A673 (cell line): ENCODE data around the gene KCNQ4.

ENCODE experiments used
- CTCF ChIP-seq: fragments of 300-800, 200-600 bp; sonication (generic); conservative IDR thresholded peaks from 2 replicates; pipeline ENCODE4 v1.5.1; 2017; ENCODE audit warnings: low read depth, mild to moderate bottlenecking, antibody characterized with exemption, low read length, moderate library complexity, mixed read lengths
- EZH2 ChIP-seq: fragments of 200-600 bp; sonication (generic); IDR thresholded peaks from 2 replicates; pipeline ENCODE4 v1.6.1; 2017; ENCODE audit warnings: borderline replicate concordance, low read depth, mild to moderate bottlenecking, mixed read lengths, antibody characterized with exemption, low read length; ENCODE audit not compliant: poor library complexity, severe bottlenecking

DNA sequence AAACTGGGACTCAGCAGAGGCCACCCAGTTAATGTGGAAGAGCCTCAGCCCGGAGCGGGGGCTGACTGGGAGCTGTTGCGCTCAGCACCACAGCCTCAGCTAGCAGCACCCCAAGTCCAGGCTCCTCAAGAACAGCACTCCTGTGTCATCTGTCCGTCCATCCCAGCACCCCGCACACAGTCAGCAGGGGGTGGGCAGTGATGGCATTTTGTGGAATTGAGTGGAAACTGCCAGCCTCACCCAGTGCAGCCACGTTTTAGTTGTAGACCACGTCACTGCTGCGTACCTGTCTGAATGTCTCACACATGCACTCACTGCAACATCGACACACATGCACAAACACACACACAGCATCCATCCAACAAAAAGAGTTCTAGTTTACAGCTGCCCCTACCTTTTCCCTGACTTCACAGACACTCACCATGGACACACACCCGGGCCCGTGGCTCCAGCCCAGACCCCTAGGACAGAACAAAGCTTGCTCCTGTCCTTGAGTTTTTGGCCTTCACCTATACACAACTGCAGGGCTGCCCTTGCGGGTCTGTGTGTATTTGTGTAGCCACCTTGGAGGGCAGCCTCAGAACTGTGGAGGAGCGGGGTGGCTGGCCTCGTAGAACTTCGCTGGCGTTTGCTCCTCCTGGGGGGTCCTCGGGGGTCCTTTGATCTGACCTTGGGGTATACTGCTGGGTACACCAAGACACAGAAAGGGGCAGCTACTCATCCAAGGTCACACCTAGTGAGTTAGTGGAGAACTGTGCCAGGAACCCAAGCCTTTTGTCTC lies 5.2 kb downstream of the KCNQ4 start:
- TF ChIP-seq CTCF (no peak), EZH2 (no peak)
